Effector CD8-positive, alpha-beta T cell (primary cell): ENCODE results near the gene UBAC1.
"Not testable (repeated sequence)": the region's sequence is repeated elsewhere in the genome, so short reads cannot be mapped to it uniquely, and the experiment has no call there.

Experiments used
- DNase-seq: peaks from one replicate; lab custom pipeline; 2025; lab: John Stamatoyannopoulos, UW

UBAC1 gene

GRCh38 chr9:135978642-135979546, 17.7 kb upstream of the UBAC1 start:
- DNase-seq = peak; percentile 34

DNA sequence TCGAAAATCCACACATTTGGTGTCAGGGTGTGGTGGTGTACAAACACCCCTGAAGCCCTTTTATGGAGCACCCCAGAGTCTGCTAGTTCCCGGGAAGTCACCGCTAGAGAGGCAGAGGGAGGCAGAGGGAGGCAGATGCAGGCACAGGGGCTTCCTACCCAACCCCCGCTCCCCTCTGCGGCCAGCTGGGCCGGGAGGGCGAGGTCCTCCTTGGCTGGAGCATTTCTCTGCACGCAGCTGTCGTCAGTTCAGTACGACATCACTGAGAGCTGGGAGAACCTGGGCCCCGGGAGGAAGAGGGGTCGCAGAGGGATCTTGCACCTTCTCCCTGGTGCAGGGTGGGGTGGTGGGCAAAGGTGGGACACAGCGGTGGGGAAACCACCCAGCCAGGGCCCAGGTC, 15.8 kb upstream of the UBAC1 start:
- no peak for DNase-seq

DNA sequence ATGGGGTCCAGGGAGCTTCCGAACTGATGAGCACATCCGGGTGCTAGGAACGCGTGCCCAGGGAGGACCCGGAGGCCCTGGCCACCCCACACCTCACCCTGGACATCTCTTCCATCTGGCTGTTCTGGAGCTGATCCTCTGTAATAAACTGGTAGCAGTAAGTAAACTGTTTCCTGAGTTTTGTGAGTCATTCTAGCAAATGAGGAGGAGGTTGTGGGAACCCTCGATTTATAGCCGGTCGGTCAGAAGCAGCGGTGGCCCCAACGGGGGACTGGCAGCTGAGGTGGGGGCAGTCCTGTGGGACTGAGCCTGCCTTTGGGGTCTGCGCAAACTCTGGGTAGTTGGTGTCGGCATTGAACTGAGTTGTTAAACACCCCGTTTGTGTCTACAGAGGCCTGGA, 15.4 kb upstream of the UBAC1 start:
- DNase-seq = no peak

- DNase-seq = no peak
Observed at GRCh38 chr9:135975834-135976233, 14.7 kb upstream of the UBAC1 start.

- DNase-seq = no peak
Observed at GRCh38 chr9:135974220-135974573, 13.0 kb upstream of the UBAC1 start.

GRCh38 chr9:135973277-135974219, 12.4 kb upstream of the UBAC1 start:
- DNase-seq = no peak

- DNase-seq = peak; percentile 47
Observed at GRCh38 chr9:135971892-135972291, 10.7 kb upstream of the UBAC1 start.

GRCh38 chr9:135971111-135971766, 10.1 kb upstream of the UBAC1 start:
- no peak for DNase-seq

GRCh38 chr9:135970128-135970815, 9.1 kb upstream of the UBAC1 start:
- DNase-seq = no peak

GRCh38 chr9:135969064-135969683, 8.0 kb upstream of the UBAC1 start:
- DNase-seq = no peak

- DNase-seq = no peak
Observed at GRCh38 chr9:135968601-135969000, 7.4 kb upstream of the UBAC1 start.

GRCh38 chr9:135968083-135968476, 6.9 kb upstream of the UBAC1 start:
- no peak for DNase-seq

DNA sequence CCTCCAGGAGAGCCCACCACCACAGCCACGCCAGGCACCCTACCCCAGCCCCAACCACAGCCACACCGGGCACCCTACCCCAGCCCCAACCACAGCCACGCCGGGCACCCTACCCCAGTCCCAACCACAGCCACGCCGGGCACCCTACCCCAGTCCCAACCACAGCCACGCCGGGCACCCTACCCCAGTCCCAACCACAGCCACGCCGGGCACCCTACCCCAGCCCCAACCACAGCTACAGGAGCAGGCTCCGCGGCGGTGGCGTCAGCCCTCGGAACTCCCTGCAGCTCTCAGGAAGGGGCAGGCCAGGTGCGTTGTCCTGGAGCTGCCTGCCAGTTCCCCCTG, 5.7 kb upstream of the UBAC1 start:
- not testable (repeated sequence) for DNase-seq

DNA sequence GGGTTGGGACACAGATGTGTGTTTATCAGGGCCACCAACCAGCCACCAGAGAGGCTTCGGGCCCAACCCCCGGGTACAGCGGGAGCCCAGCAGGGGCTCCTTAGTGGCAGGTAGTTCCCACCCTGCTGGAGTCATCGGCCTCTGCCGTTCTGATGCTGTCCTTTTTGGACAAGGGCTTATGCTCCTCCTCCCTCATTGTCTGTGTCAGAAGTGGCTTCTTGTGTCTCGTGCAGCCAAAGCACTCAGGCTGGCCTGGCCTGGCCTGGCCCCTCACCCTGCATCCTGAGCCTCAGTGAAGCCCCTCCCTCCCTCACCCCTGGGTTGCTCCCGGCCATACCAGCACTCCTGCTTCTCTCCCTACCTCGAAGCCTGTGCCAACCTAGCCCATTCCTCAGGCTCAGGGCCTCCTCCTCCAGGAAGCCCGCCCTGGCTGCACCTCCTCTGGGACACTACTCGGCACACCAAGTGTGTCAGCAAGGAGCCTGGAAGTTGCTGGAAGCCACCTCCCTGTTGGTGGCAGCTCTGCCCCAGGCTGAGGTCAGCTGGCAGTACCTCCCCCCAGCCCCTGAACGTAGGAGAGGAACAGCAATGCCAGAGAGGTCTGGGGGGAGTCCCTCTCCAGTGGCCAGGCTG, 4.1 kb upstream of the UBAC1 start:
- DNase-seq = no peak

DNA sequence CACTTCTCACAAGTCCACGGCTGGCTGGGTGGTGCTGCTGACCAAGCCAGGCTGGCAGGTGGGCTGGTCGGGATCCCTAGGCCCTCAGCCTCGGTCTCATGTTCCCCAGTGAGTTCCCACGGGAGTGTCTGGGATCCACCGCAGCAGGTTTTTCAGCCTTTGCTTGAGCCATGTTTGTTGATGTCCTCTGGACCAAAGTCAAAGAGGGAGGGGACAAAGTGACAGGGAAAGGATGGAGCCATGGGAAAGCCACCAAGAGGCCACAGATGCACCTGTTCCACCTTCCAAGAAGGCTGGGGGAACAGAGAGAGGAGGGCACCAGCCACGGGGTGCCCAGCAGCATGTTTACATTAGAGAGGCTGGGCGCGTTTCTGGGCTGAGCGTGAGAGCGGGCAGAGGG, 2.8 kb upstream of the UBAC1 start:
- no peak for DNase-seq

GRCh38 chr9:135963338-135963737, 2.2 kb upstream of the UBAC1 start:
- DNase-seq = no peak

GRCh38 chr9:135962696-135963307, 1.6 kb upstream of the UBAC1 start:
- no peak for DNase-seq

GRCh38 chr9:135961811-135962695, 880 bp upstream of the UBAC1 start:
- no peak for DNase-seq
